ENCODE data around the gene ZNF778. TPM values are rescaled to one million over a fixed set of nuclear protein-coding genes. Genes with fewer than 3 reads are reported as not detected.

Gene ZNF778
- total RNA-seq, 1 experiment from 2014 or later = 16.4 TPM

DNA sequence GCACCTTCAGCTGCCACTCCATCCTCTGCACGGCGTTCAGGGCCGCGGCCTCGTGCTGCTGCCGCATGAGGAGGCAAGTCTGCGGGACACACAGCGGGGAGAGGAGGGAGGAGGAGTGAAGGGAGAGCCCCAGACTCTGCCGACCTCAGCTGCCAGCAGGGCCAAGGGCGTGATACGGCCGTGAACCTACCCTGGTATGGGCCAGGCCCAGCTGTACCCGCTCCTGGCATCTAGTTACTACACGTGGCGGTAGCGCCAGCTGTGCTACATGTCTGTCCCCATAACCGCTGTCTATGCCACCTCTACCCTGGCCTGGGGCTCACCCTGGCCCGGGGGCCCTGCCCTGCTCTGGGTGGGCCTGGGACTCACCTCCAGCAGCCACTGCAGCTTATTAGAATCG lies 51.1 kb downstream of the ZNF778 start:
- Histone ChIP-seq H3K4ac (ENCODE audit: low read depth, low read length) (no peak overlapping the region), H2BK20ac (ENCODE audit: low read depth, low read length, poor library complexity, severe bottlenecking) (no peak overlapping the region), H4K8ac (replicated peaks; ENCODE audit: insufficient read length, low read depth, low read length) (no peak overlapping the region), H2BK15ac (ENCODE audit: low read depth, low read length) (no peak overlapping the region), H4K91ac (ENCODE audit: insufficient read length, low read depth, low read length) (no peak overlapping the region), H4K20me1 (ENCODE audit: control insufficient read depth, insufficient read depth, insufficient read length) (no peaks in the 10 kb centered on the region), H4K5ac (ENCODE audit: insufficient read length, low read depth, low read length) (no peak overlapping the region), H3K23ac (ENCODE audit: insufficient read length, low read depth, low read length) (no peak overlapping the region), H3T11ph (ENCODE audit: low read length) (no peak overlapping the region), H3K14ac (ENCODE audit: insufficient read depth, low read length) (no peak overlapping the region), H2BK5ac (ENCODE audit: insufficient read length, low read length) (no peak overlapping the region), H2AK5ac (ENCODE audit: insufficient read length, low read length) (no peak overlapping the region), H3K27me3 (ENCODE audit: insufficient read depth, low read length) (no peaks in the 10 kb centered on the region), H2BK12ac (ENCODE audit: insufficient read length, low read depth, low read length) (no peak overlapping the region), H2BK120ac (ENCODE audit: low read depth, low read length, poor library complexity, severe bottlenecking) (no peak overlapping the region), H3K79me2 (ENCODE audit: insufficient read depth, low read length) (no peaks in the 10 kb centered on the region), H3K18ac (ENCODE audit: insufficient read length, low read depth, low read length) (no peak overlapping the region), H3K27ac (ENCODE audit: insufficient read length, low read depth, low read length) (no peak overlapping the region), H3K4me1 (ENCODE audit: insufficient read depth, low read length) (no peaks in the 10 kb centered on the region), H2AFZ (ENCODE audit: low read length) (no peak overlapping the region), H3K56ac (ENCODE audit: insufficient read length, low read depth, low read length) (no peak overlapping the region), H3K4me2 (ENCODE audit: insufficient read depth, insufficient read length, low read length) (no peak overlapping the region), H3K23me2 (ENCODE audit: insufficient read length, low read depth, low read length, poor library complexity, severe bottlenecking) (no peaks in the 10 kb centered on the region), H3K9me3 (ENCODE audit: control insufficient read depth, low read depth, low read length) (no peaks in the 10 kb centered on the region), H3K79me1 (ENCODE audit: insufficient read depth, low read depth, low read length, poor library complexity, severe bottlenecking) (no peaks in the 10 kb centered on the region), H3K9ac (ENCODE audit: extremely low read depth, insufficient read length, low read length) (no peak overlapping the region)
- no peak overlapping the region for H3K4me3 Mint-ChIP-seq
- no peak overlapping the region for H3K27ac Mint-ChIP-seq
- H3K9me3 Mint-ChIP-seq = peaks cover 0 to 2% of the 10 kb centered on the region in 2 experiments; a peak in 2 of 5 replicates
- no CpG with 5 or more reads among the region's 19 CpGs for WGBS (ENCODE audit: extremely low coverage, insufficient read length, low lambda C conversion rate)
- peaks cover 17 to 64% (median 55%) of the 10 kb centered on the region in 3 experiments for H3K36me3 Mint-ChIP-seq (ENCODE audit: insufficient read depth in 1 of 3, low read depth in 3 of 3)
- no peak for TF ChIP-seq CTCF (conservative IDR thresholded peaks at IDR 0.05)
- no peaks in the 10 kb centered on the region; the same call in 1 of the 2 replicates for H3K27me3 Mint-ChIP-seq (ENCODE audit: low read depth)
- no peaks in the 10 kb centered on the region for H3K4me1 Mint-ChIP-seq
- DNase-seq = no peak
